Suppressor macrophage treated with lipopolysaccharide for 4 hours (primary cell): Measurements from ENCODE around the gene MOK.

Experiments used
- DNase-seq: peaks from one replicate; pipeline ENCODE4 v3.0.0-alpha.2; 2020

Gene MOK

DNA sequence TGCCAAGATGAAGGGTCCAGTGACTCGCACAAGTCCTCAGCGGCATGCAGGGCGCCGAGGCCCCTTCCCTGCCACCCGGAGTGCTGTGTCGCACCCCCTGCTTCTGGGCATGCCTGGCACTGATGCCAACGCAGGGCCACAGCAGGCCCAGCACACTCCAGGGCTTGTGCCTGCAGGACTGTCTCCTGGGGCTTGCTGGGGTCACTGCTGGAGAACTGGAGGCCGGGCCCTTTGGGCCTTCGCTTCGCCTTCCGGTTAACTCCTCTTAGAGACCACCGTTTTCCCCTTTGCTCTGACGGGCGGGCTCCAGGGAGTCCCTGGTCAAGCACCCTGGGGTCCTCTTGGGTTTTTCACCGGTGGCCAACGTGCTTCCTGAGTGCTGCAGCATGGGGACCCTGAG is 85.6 kb downstream of the MOK start:
- DNase-seq = no peak

DNA sequence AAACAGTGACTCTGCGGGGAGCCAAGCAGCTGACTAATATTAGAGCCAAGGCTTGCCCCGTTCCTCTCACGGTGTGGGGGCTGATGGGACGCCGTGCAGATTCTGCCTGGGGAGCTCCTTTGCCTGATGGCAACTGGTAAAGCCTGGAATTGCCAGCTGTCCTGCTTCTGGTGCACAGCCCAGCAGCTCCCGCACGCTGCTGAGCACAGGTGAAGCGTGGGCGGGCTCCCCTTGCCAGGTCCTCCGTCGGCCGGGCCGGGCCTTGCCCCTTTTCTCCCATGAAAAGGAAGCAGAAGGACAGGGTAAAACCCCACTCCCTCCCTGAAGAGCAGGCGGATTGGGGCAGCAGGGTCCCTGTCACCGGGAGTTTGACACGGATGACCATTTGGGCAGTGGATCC is 86.3 kb downstream of the MOK start:
- DNase-seq = no peak

DNA sequence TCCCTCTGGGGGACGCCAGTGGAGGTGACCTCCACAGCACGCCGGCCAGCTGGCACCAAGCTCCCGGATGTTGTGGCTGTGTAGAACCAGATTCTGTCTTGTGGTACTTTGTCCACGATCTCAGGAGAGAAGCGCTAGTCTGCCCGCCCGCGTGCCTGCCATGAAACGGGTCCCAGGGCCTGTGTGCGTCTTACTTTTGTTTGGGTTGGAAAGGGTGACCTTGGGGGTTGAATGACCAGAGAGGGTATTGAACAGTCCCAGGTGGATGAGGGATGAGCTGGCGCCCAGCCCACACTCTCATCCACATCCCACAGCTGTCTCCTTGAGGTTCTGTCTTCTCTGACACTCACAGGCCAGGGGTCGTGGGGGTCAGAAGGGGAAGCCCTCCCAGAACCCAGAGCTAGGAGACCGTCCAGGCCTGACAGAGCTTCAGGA is 87.0 kb downstream of the MOK start:
- no peak for DNase-seq

DNA sequence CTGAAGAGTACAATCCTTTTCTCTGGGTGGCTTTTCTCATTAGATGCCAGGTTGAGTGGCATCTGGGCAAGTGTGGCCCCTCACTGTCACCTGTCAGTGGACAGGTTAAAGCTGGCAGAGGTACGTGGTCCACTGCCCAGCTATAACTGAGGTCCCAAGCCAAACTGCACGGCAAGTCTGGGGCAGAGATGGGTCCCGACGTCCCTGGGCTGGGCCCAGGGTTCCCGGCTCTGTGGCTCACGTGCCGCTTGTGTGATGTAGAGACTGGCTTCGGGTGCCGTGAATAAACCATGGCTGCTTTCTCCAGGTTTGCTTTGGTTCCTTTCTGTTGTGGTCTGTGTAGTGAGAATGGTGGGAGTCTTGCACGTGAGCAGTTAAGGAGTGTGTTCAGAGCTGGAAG is 87.6 kb downstream of the MOK start:
- DNase-seq = no peak

DNA sequence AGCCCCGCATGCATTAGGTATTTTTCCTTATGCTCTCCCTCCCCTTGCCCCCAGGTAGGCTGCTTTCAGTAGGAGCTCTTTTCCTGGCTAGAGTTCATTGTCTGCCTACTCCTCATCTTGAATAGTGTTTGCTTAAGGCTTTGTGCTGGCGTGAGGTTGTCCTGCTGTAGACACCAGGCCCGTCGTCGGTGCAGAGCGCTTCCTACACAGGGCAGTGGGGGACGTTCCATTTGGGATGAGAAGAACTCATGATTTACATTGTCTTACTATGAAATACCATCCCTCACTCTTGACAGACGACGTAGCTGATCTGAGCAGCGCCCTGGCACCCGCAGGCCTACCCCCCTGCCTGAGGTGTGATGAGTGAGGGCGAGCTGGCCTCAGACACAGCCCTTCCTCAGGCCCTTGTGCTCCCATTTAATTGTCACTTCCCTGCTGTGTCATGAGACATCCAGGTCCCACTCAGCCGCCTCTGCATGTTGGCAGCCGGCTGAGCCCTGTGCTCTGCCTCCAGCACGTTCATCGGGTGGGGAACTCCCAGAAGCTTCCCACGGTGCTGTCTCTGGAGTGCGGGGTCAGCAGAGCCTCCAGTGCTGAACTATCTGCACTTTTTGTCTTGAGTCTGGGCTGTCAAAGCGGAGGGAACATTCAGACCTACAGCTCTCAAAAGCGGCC is 89.3 kb downstream of the MOK start:
- peak; percentile 58 for DNase-seq

DNA sequence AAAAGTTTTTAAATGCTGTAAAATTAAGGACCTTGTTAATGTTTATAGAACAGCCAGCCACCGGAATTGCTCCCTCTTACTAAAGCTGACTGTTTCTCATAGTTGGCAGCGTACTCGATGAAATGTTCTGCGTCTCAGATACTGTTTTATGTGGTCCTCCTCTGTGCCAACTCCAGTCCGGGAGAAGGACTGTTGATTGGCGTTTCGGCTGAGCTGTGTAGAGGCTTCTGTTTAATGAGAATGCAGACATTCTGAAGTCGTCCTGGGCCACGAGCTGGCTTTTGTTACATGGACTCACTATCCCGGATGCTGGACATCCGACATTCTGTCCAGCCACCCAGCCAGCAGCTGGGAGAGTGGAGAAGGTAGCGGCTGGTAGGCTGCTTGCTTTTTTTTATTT is 89.9 kb downstream of the MOK start:
- DNase-seq = no peak

DNA sequence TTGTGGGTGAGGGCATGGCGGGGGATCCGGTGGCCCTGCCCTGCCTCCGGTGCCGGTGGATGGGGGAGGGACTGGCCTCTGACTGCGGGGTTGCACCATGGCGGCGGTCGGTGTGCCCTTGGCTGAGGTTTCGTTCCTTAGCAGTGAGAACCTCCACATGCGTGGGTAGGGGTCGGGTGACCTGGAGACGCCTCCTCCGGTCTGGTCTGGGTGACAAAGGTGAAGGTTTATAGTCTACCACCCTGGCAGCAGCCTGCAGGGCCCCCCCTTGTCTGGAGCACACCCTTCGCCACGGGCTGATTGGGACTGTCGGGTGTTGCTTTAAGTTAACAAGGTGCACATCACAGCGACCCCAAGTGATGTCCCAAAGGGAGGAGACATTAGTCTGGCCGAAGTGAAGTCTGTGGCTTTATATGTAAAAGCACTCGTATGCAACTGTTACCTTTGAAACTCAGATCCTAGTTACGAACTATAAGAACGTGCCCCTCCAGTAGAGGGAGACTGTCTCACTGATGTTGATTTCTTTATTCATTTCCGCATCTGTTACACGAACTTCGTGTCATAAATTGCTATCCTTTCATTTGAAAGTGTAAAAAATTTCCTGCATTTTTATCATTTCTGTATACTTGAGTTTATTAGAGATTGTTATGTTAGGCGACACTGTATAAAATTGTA is 90.8 kb downstream of the MOK start:
- no peak for DNase-seq

DNA sequence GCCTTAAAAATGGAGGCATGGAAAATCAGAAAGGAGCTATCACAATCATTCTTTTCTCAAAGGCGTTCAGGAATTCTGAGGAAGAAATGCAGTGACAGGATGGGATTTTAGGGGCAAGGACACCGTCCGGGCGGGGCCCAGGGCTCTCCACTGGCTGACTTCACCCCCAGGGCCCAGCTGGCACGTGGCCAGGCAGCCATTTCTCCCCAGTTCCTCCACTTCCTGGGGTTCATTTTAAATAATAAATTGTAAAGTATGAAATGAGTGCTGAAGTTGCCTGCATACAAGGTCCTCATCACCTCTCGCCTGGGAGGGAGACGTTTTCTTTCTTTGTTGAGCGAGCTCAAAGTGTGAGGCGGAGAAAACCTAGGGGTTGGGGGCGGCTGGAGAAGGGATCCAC is 91.5 kb downstream of the MOK start:
- no peak for DNase-seq

DNA sequence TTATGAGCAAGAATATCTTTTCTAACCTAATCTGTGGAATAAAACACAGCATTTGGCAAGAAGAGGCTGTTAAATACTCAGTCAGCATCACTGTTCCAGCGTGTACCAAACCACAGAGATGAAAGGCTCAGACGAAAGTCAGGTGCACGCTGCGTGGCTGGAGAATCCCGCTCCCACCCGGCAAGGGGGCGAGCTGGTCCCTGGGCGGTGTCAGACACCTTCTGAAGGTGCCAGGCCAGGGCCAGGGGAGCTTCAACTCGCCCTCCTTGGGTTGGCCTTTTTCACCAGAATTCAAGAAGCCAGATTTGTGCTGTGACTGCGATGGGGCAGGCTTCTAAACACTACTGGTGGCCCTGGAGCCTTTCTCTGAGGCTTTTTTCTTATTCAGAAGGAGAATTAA is 92.1 kb downstream of the MOK start:
- no peak for DNase-seq

DNA sequence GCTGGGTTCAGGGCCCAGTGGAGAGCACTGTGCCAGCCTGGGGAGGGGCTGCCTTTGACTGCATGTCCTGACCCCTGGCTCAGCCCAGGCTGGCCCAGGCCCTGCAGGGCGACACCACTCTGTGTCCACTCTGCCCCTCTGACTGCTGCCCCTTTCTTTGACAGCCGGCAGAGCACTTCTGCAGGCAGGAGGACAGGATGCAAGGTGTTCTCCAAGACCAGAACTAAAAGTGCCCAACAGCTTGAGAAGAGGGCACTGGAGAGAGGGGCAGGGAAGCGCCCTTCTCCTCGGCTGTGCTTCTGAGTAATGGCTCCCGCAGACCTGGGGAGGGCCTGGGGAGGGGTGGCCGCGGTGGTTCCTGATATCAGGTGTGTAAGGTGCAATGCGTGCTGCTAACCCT is 92.6 kb downstream of the MOK start:
- no peak for DNase-seq

DNA sequence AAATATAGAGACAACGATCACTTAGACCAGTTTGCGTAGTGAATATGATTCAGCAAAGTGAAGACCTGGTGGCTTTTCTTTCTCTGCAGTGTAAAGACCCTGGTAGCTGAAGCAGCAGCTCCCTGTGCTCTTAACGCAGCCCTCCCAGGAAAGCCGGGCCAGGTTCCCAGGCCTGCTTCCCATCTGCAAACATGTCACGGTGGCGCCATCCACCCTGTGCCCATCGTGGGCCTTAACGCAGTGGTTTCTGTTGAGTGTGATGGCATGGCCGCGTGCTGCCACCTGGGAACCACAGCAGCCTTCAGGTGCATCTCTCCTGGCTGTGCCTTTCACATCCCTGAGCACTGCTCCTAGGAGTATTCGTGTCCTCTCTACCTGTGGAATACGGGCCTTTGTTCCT is 93.7 kb downstream of the MOK start:
- DNase-seq = no peak

DNA sequence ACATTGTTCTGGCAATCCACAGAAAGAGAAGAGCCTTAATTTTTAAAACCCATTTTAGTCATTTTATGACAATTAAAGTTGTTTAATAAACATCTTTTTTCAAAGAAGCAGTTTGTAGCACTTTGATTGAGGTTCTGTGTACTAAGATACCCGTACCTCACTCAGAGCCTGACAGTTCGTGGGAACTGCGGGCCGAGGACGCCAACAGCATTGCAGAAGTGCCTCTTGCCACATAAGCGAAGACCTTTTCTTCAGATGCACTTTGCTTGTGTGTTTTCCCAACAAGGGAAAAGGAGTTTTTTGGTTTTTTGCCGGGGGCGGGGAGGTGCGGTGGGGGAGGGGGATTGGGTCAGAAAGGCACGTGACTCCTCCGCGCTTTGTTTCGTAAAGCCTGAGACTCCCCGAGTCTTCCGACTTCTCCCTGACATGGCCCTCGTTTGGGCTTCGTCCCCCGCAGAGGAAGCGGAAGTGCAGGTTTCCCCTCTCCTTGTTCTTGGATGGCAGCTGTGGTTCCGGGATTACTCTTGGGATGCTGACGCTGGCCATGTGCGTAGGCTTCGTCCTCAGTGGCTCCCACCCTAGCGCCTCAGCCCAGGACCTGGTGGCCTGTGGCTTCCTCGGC is 94.4 kb downstream of the MOK start:
- DNase-seq = peak; percentile 25

DNA sequence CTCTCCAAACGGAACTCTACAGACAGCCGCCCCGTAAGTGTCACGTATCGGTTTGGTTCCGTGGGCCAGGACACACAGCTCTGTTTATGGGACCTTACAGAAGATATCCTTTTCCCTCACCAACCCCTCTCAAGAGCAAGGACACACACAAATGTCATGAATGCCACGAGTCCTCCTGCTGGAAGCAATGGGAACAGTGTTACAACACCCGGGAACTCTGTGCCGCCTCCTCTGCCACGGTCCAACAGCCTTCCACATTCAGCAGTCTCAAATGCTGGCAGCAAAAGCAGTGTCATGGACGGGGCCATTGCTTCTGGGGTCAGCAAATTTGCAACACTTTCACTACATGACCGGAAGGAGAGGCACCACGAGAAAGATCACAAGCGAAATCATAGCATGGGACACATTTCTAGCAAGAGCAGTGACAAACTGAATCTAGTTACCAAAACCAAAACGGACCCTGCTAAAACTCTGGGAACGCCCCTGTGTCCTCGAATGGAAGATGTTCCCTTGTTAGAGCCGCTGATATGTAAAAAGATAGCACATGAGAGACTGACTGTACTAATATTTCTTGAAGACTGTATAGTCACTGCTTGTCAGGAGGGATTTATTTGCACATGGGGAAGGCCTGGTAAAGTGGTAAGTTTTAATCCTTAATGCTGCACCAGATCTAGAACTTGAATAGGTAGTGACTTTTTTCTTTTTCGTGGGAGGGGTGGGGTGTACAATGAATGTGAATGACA is 95.6 kb downstream of the MOK start:
- DNase-seq = no peak

DNA sequence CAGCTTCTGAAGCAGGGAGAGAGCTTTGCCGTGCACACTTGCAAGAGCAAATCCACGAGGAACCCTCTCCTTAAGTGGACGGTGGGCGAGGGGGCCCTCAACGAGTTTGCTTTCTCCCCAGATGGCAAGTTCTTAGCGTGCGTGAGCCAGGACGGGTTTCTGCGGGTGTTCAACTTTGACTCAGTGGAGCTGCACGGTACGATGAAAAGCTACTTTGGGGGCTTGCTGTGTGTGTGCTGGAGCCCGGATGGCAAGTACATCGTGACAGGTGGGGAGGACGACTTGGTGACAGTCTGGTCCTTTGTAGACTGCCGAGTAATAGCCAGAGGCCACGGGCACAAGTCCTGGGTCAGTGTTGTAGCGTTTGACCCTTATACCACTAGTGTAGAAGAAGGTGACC is 96.2 kb downstream of the MOK start:
- DNase-seq = no peak

DNA sequence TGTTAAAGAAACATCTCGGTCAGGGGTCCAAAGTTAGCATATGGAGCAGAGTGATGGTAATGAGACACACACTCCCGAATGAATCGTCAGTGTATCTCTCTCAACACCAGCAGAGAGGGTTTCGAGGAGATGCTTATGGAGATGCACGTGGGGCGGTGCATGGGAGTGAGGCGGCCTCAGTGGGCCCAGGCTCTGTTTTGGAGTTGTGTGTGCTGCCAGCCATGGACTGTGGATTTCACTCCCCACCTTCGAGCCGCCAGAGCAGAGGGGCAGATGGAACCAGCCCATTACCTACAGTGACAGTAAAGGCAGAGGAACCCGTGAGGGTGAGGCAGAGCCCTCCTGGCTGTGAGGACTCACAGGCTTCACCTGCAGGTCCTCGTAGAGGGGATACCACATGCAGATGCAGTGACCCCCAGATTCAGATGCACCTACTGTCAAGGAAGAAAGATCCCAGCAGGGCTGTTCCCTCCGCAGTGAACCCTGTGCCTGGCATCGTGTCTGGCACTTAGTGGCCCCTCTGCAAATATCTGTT is 97.1 kb downstream of the MOK start:
- no peak for DNase-seq

DNA sequence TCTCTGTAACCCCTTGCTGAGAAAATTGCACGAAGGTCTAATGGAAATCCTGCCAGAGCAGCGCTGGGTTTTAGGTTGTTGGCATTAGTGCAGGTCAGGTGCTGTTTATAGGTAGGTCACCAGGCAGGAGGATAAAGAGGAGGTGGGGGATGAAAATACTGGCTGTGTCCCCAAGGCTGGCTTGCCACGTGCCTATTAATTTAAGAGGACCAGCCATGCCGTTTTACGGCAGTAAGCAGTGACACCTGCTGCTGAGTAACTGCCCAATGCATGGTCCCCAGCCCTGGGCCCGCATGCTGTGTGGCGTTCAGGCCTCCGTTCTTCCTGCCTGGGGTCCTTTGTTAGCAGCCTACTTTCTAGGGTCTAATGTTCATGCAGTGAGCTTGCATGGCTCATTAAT is 98.0 kb downstream of the MOK start:
- no peak for DNase-seq

DNA sequence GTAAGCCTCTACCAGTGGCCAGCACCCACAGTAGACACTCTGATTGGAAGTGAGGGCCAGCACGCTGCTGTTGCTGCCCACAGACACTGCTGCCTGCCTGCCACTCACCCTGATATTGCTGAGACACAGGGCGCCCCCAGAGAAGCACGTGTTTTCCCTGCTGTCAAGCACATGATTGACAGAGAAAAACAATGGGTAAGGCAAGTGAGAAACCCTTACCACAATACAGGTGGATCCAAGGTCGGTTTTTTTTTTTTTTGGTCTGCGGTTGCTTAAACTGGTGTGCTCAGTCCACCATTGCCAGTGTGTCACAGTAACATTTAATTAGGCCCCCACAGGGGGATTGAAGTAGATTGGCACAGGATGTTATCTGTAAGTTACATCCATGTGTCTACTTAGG is 99.4 kb downstream of the MOK start:
- DNase-seq = no peak

DNA sequence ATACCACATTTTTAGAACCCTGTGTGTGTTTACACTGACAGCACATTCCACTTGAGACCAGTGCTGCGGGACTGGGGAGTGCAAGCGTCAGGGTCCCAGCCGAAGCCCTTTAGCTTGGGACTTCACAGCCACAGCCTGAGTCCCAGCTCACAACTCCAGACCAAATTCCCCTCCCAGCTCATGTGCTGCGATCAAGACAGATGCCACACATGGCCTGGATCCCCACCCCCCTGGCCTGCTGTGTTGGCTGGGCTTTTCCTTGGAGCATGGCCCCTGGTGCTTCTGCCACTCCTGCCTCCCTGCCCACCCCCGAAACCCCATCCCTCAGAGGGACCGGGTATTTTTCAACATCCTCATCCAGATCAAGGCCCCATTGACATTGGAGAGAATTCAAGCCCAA is 101.6 kb downstream of the MOK start:
- no peak for DNase-seq

DNA sequence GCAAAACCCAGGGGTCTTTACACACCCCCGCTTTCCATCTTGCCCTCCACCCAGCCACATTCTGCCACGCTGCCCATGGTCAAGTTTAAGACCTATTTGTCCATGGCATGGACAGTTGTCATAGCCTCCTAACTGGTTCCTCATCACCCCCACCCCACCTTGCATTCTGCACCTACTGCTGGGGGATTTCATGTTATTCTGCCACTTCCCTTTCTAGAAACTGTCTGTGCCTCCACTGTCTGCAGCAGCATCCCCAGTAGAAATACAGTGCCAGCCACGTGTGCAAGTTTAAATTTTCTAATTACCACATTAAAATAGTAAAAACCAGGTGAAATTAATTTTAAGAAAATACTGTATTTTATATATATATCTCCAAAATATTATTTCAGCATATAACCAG is 102.0 kb downstream of the MOK start:
- no peak for DNase-seq

DNA sequence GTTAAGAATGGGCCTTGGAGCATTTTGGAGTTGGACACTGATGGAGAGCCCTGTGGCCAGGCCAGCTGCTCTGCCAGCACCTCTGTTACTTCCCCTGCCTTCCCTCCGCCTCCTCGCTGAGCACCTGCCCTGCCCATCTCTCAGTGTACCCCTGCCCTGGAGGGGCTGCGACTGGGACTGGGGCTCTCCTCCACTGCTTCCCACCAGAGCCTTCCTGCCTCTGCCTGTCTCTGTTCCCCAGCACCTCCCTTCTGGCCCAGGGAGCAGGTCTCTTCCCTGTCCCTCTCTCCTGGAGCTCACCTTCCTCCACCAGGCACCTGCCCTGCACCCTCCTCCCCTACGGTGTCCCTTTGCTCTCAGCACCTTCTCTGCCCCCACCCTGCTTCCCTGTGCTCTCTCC is 103.2 kb downstream of the MOK start:
- DNase-seq = no peak

DNA sequence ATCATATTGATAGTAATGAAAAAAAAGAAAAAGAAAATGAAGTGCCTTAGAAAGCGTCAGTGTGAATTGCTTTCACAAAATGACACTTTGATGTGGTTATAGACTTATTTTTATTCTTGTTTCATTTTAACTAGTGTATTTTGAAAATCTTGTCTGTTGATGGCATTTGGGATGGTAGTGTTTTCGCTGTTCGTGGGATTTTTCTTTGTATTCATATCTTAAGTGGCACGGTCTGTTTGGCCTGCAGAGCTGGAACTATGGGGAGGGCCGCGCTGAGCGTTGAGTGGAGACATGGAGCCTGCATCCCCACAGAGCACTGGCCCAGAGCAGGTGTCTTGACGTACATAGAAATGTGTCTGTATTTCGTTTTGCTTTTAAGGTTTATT is 103.6 kb downstream of the MOK start:
- no peak for DNase-seq

DNA sequence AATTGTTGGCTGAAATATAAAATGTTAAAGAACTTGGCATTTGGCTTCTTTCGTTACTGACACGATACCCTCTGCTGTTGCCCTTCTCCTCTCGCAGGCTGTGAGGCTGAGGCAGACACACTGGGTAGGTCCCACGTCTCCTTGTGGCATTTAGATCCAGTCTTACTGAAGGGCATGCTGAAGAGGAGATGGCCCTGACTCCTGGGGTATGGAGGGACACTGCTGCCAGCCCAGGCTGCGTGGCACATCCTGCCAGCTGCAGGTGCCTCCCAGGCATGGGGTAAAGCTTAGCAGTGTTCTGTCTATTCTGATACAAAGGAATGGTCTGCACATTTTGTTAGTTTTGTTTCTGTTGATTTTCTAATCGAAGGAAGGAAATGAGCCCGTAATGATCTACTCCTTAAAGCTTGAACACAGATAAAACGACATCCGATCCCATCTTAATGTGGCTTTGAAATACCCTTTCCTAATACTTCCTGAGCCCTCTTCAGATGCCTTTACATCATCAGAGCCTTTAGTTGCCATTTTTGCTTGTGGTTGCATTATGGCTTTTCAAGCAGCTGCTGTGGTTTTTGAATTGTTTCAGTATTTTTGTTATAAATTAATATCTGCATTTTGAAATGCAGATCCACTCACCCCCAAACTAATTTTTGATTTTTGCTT is 104.1 kb downstream of the MOK start:
- no peak for DNase-seq

DNA sequence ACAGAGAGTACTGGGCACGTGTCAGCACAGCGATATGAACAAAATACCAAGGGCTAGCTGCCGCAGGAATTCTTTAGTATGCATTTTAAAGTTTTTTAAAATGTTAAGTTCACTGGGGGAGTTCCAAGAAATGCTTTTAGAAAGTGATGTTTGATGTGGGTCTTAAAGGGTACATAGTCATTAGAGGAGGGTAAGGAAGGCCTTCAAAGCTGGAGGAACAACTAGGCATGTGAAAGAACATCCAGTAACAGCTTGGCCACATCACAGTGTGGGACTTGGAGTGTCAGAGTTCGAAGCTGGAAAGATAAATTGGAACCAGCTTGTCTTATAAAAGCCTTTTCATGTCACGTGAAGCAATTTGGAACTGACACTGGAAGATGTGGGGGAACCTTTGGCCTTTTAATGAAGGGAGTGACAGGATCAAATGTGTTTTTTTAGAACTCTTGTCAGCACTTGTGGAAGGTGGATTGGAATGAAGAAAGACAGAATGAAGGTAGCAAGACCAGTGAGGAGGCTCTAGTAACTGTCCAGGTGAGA is 107.6 kb downstream of the MOK start:
- DNase-seq = no peak
